ENCODE results near the gene UPF3A. TPM values are rescaled to one million over a fixed set of nuclear protein-coding genes. Genes with fewer than 3 reads are reported as not detected.

The UPF3A gene
- total and polyA plus RNA-seq, 10 of the 15 experiments (the other 5 are each of a cell fraction or from before 2014, with no cell fraction given) = 18.6 to 61.5 (median 43.3) TPM

GRCh38 chr13:114314074-114314912, 32.9 kb downstream of the UPF3A start, which contains the start of gene CHAMP1 (continued):
- TF ChIP-seq HDGF (IDR thresholded peaks at IDR 0.05) = no peak
- TF ChIP-seq ATF3 (IDR thresholded peaks at IDR 0.05; ENCODE audit: borderline replicate concordance, extremely low read depth, low read depth, low read length) = no peak
- peak; percentile 89 for TF ChIP-seq POLR2AphosphoS5 (IDR thresholded peaks at IDR 0.05; ENCODE audit: low read length)
- no peak for TF ChIP-seq MTA3 (IDR thresholded peaks at IDR 0.05; ENCODE audit: borderline replicate concordance, low read length)
- no peak for TF ChIP-seq HCFC1 (IDR thresholded peaks at IDR 0.05; ENCODE audit: low read length)
- peak; percentile 86; the same call in 1 of the 2 replicates for TF ChIP-seq POLR2AphosphoS2 (IDR thresholded peaks at IDR 0.05; ENCODE audit: low read depth, low read length)
- TF ChIP-seq ELK1 (IDR thresholded peaks at IDR 0.05; ENCODE audit: low read depth, low read length) = peak; percentile 97
- peak; percentile 76 for TF ChIP-seq NR2F1 (conservative IDR thresholded peaks at IDR 0.05)
- TF ChIP-seq SMAD5 (IDR thresholded peaks at IDR 0.05; ENCODE audit: low read depth) = peak; percentile 78
- TF ChIP-seq ZNF207 (IDR thresholded peaks at IDR 0.05; ENCODE audit: borderline replicate concordance) = peak; percentile 59
- peak; percentile 47; the same call in 1 of the 2 replicates for TF ChIP-seq ZNF24 (IDR thresholded peaks at IDR 0.05)
- peak; percentile 21; the same call in 1 of the 2 replicates for TF ChIP-seq ZNF592 (IDR thresholded peaks at IDR 0.05)
- TF ChIP-seq NRF1 (conservative IDR thresholded peaks at IDR 0.05; ENCODE audit: low read depth, low read length) = no peak
- no peak for TF ChIP-seq ZNF384 (IDR thresholded peaks at IDR 0.05; ENCODE audit: borderline replicate concordance, low read depth, low read length)
- no peak for TF ChIP-seq YBX1 (IDR thresholded peaks at IDR 0.05)
- TF ChIP-seq IKZF1 (conservative IDR thresholded peaks at IDR 0.05) = peak; percentile 96
- TF ChIP-seq SKIL (IDR thresholded peaks at IDR 0.05; ENCODE audit: low read depth, poor library complexity, severe bottlenecking) = no peak
- TF ChIP-seq EP300 (IDR thresholded peaks at IDR 0.05; ENCODE audit: borderline replicate concordance in 1 of 2, control insufficient read depth in 1 of 2, low read depth in 2 of 2, low read length in 2 of 2) = peak; percentile 14 to 41; a peak in 1 of 4 replicates
- TF ChIP-seq NKRF (conservative IDR thresholded peaks at IDR 0.05) = peak; percentile 80

Data from GM12878 (cell line).